Muscle layer of duodenum (tissue), 2 donors: Measurements from ENCODE around the gene FAM120B.

Experiments
- H3K27ac ChIP-seq: one replicate; pipeline ENCODE4 v1.7.0; 2013; ENCODE audit warnings: mild to moderate bottlenecking, low read length
- H3K27me3 ChIP-seq: one replicate; pipeline ENCODE4 v1.7.0; 2013; ENCODE audit warnings: low read depth, mild to moderate bottlenecking, control low read depth, low read length
- H3K36me3 ChIP-seq, 2 donors: one replicate each; pipeline ENCODE4 v1.7.0; 2013; ENCODE audit warnings: low read length in 2 of 2, control low read depth in 1 of 2, mild to moderate bottlenecking in 1 of 2; ENCODE audit not compliant: insufficient read depth in 2 of 2, control insufficient read depth in 1 of 2
- H3K4me1 ChIP-seq, 2 donors: one replicate each; pipeline ENCODE4 v1.7.0; 2013; ENCODE audit warnings: low read length in 2 of 2, mild to moderate bottlenecking in 2 of 2, control low read depth in 1 of 2, moderate library complexity in 1 of 2; ENCODE audit not compliant: insufficient read depth in 2 of 2, control insufficient read depth in 1 of 2
- H3K4me3 ChIP-seq, 2 donors: one replicate each; pipeline ENCODE4 v1.7.0; 2013; ENCODE audit warnings: low read length in 2 of 2, low read depth in 1 of 2, mild to moderate bottlenecking in 1 of 2
- H3K9me3 ChIP-seq, 2 donors: one replicate each; pipeline ENCODE4 v1.7.0; 2013; ENCODE audit warnings: low read length in 2 of 2, control low read depth in 1 of 2, mild to moderate bottlenecking in 1 of 2; ENCODE audit not compliant: control insufficient read depth in 1 of 2
- donor health status: healthy.

FAM120B gene

DNA sequence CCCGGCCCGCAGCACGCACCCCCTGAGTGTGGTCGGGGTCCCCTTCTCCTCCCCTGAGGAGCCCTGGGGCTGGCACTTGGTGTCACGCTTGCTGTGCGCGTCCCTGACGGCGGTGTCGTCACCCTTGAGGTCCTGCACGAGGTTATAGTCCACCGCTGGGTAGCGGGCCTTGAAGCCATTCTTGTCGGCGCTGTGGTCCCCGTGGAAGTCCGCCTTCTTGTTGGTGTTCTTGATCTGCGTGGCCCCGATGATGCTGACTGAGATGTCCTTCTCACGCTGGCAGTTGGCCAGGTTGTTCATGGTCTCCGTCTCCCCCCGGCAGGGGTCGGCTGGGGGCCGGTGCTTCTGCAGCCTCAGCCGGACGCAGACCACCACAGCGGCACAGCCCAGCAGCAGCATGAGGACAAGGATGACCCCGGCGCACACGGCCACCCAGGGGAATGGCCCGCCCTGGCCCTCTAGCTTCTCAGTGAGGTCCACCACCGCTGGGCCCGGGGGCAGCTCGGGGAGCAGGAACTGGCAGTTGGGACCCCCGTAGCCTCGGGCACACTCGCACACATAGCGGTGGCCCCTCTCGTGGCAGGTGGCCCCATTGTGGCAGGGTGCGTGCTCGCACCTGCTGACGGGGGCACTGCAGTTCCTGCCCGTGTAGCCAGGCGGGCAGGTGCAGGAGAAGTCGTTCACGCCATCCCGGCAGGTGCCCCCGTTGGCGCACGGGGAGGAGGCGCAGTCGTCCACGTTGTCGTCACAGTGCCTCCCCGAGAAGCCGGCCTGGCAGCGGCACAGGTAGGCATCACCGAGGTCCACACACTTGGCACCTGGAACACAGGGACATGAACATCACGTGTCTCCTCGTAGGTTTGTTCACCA is 23.1 kb upstream of the FAM120B start:
- H3K4me3 ChIP-seq = no peak overlapping the region
- peaks cover 12% of the 10 kb centered on the region for H3K27me3 ChIP-seq
- H3K9me3 ChIP-seq = no peaks in the 10 kb centered on the region
- H3K36me3 ChIP-seq = peaks cover 0 to 8% of the 10 kb centered on the region in 2 donors
- no peaks in the 10 kb centered on the region for H3K4me1 ChIP-seq
- H3K27ac ChIP-seq = no peak overlapping the region

DNA sequence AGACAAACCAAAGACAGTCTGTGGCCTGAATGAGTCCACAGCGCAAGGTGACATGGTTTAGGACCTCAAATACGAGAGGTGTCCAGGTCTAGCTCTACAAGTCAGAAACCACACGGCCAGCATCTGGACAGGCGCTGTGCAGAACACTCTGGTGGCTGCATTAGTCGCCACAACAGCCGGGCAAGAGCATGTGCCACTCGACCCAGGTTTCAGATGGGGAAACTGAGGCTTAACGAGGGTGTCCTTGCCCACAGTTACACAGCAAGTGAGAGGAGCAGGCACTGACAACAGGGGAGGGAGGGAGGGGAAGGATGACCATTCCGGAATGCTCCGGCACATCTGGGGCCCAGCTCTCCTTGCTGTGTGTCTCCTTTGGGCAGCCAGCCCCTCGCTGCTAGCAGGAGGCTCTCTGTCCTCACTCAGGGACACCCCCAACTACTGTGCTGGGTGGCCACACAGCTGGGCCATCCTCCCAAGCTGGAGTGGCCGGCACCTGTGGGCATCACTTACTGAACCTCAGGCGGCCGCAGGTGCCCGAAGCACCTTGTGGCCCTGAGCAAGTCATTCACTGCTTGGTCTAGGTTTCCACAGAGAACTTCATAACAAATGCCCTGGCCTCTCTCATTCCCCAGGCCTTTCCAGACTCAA is 22.3 kb upstream of the FAM120B start:
- H3K4me3 ChIP-seq = no peak overlapping the region
- H3K4me1 ChIP-seq = peaks cover 0 to 6% of the 10 kb centered on the region in 2 donors
- H3K9me3 ChIP-seq = no peaks in the 10 kb centered on the region
- H3K36me3 ChIP-seq = peaks cover 0 to 8% of the 10 kb centered on the region in 2 donors
- peaks cover 18% of the 10 kb centered on the region for H3K27me3 ChIP-seq
- H3K27ac ChIP-seq = no peak overlapping the region

DNA sequence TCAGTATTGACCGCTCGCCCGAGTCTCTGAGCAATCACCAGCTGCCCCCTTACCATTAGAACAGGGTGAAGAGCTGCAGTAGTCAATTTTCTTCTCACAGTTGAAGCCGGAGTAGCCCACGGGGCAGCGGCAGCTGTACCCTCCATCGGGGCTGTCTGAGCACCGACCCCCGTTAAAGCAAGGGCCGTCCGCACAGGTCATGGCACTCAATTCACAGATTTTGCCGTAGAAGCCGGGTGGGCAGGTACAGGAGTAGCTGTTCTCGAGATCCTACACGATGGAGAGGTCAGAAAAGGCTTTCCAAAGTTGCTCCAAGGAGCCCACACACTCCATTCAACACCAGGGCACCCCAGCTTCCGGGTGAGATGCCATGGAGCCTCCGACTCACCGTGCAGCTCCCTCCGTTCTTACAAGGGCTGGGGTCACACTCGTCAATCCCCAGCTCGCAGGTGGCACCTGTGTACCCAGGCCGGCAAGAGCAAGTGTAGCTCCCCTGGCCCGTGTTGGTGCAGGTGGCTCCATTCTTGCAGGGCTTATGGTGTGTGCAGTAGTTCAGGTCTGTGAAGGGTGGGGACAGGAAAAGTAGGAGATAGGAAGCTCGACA is 21.6 kb upstream of the FAM120B start:
- H3K36me3 ChIP-seq = peaks cover 0 to 8% of the 10 kb centered on the region in 2 donors
- no peak overlapping the region for H3K27ac ChIP-seq
- H3K4me1 ChIP-seq = peaks cover 0 to 13% of the 10 kb centered on the region in 2 donors
- H3K27me3 ChIP-seq = peaks cover 18% of the 10 kb centered on the region
- no peak overlapping the region for H3K4me3 ChIP-seq
- no peaks in the 10 kb centered on the region for H3K9me3 ChIP-seq

DNA sequence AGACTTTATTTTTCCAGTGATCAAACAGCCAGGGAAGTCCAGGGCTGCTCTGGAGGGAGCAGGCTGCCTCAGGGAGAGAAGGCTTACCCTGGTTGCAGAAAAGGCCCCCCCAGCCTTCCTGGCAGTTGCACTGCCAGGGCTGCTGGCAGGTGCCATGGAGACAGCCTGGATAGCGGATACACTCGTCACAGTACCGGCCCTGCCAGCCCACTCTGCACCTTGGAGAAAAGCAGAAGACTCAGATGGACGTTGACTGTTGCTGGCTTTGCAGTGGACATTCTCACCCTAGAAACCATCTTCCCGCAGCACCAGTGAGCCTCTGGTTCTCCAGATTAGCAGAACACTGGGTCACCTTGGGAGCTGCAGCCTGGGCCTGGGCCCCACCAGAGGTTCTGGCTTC is 21.1 kb upstream of the FAM120B start:
- Histone ChIP-seq H3K27ac (no peak overlapping the region), H3K4me3 (no peak overlapping the region), H3K36me3 (peaks cover 0 to 8% of the 10 kb centered on the region in 2 donors), H3K27me3 (peaks cover 18% of the 10 kb centered on the region), H3K4me1 (peaks cover 0 to 13% of the 10 kb centered on the region in 2 donors), H3K9me3 (no peaks in the 10 kb centered on the region)

DNA sequence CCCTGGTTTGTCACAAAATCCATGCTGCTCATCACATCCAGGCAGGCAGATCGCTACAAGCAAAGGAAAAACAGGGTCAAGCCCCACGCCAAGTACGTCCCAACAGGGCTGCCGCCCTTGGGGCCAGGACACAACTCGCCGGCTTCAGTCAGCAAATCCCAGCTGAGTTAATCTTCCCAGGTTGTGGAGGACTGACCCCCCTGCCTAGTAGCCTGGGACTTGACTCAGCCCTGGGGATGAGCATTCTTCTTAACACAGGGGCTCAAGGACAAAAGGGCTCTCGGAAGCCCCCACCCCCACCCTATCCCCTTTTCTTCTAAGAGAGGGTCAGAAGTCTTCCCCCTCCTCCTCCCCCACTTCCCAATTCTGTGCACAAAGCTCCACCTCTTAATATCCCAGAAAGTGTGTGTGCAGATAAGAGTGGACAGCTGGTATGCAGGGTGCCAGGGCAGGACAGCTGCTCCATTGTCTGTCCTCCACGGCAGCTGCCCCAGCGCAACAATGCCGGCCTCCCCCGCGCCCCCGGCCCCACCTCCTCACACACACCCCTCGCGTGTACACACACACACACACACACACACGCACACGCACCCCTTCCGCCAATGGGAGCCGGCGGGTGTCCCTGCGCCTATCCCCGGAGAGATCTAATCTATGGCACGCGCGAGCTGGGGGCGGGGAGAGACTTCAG is 20.2 kb upstream of the FAM120B start:
- Histone ChIP-seq H3K27me3 (peaks cover 18% of the 10 kb centered on the region), H3K36me3 (peaks cover 0 to 8% of the 10 kb centered on the region in 2 donors), H3K4me1 (peaks cover 0 to 17% of the 10 kb centered on the region in 2 donors), H3K4me3 (no peak overlapping the region), H3K27ac (no peak overlapping the region), H3K9me3 (no peaks in the 10 kb centered on the region)

DNA sequence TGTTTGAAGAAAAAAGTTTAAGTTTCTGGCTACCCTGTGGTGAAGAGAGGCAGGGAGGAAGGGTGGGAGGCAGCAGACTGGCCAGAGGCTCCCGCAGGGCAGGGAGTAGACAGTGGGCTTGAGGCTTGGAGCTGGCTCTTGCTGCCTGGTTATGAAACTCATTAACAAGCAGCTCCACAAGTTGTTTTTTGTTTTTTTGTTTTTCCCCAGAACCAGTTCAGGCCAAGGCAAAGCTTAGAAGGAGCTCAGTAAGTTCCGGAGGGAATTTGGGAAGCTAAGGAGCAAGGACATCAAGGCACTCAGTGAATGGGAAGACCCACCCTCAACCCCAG is 19.7 kb upstream of the FAM120B start:
- Histone ChIP-seq H3K36me3 (peaks cover 0 to 8% of the 10 kb centered on the region in 2 donors), H3K4me3 (no peak overlapping the region)

DNA sequence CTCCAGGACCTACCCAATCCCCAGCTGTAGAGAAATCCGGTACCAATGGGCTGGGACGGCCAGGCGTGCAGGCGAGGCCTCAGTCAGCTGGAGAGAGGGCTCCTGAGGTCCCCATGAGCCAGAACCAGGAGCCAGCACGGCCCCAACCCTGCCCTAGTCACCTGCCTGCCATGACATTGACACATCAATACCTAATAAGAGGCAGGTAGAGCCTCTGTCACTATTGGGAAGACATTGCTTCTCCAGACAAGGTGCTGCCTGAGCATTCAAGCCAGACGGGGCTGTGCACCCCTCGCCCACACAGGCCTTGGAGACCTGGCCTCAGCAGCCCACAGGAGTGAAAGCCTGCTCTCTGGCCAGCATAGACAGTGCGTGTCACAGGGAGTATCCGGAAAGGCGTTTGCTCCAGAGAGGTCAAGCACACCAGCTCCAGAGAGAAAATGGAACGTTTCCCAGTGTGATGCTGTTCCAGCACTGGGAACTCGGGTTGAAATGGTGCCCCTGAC is 19.1 kb upstream of the FAM120B start:
- Histone ChIP-seq H3K27me3 (peaks cover 29% of the 10 kb centered on the region), H3K36me3 (peaks cover 0 to 8% of the 10 kb centered on the region in 2 donors), H3K9me3 (no peaks in the 10 kb centered on the region), H3K4me3 (no peak overlapping the region), H3K4me1 (peaks cover 4 to 27% of the 10 kb centered on the region in 2 donors), H3K27ac (no peak overlapping the region)

More for the DNA sequence above, 19.7 kb upstream of the FAM120B start:
- Histone ChIP-seq H3K27me3 (peaks cover 23% of the 10 kb centered on the region), H3K27ac (no peak overlapping the region), H3K9me3 (no peaks in the 10 kb centered on the region), H3K4me1 (peaks cover 0 to 22% of the 10 kb centered on the region in 2 donors)

DNA sequence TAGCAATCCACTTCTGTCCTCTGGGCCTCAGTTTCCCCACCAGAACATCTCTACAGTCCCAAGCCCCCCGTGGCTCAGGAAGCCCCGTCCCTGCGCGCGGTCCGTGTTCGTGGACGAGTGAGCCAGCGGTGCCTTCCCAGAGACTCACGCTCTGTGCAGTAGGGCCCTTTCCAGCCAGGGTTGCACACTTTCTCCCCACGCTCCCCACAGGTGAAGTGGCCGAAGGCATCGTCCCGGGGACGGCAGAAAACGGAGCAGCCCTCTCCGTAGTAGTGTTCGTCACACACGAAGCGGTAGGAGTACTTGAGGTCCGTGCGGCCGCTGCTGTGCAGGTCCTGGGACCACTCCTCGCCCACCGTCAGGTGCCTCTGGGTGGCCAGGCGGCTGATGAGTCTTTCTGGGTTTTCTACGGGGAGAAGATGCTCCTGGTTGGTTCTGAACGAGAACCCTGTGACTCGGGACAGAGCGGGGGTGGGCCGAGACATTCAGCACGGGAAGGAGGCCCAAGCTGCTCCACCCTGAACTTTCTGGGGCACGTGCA is 18.4 kb upstream of the FAM120B start:
- Histone ChIP-seq H3K27me3 (peaks cover 31% of the 10 kb centered on the region), H3K4me3 (no peak overlapping the region)

DNA sequence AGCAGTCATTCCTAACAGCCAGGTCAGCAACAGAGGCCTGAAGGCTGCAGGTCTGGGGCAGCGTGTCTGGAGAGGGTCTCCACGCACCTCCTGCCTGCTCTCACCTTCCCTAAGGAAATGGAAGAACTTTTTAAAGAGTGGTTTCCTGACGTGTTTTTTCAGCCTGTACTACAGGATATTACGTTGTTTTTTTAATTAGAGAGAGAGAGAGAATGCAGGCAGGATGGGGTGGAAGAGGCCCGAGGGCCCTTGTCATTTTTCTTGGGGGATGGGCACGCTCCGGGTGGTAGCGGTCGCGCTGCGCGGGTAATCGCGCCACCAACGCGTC is 17.7 kb upstream of the FAM120B start:
- Histone ChIP-seq H3K4me1 (peaks cover 8 to 34% of the 10 kb centered on the region in 2 donors), H3K4me3 (peak overlapping the region; percentile 53 to 89), H3K27me3 (peaks cover 37% of the 10 kb centered on the region)

More for the DNA sequence above, 18.4 kb upstream of the FAM120B start:
- peaks cover 0 to 6% of the 10 kb centered on the region in 2 donors for H3K36me3 ChIP-seq
- H3K4me1 ChIP-seq = peaks cover 8 to 34% of the 10 kb centered on the region in 2 donors
- H3K27ac ChIP-seq = no peak overlapping the region
- no peaks in the 10 kb centered on the region for H3K9me3 ChIP-seq

DNA sequence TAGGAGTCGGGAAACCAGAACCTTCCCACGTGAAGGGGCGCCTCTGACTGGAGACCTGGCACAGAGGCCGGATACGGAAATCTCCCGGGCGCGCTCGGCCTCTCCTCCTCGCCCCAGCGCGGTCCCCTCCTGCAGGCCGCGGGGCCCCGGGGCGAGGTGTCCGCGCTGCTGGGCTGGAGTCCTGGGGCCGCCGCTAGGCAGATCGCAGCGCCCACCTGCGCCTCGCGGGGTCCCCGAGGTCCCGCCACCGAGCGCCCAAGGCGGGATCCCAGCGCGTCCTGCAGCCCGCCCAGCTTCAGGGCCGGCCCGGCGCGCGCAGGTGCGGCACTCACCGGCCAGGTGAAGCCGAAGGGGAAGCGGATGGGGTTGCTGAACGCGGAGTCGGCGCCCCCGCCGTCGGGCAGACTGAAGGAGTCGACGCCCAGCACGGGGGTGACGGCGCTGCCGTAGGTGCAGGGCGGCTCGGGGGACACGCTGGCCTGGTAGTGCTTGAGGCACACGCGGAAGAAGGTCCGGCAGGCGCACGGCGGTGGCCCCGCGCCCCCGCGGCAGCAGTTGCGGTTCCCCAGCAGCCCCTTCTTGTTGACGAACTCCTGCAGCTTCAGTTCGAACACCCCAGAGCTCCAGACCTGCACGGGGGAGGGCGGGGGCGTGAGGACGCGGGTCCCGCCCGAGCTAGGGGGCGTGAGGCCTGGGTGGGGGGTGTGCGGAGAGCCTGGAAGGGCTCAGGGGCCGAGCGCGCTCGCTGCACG is 17.2 kb upstream of the FAM120B start:
- Histone ChIP-seq H3K4me3 (peak overlapping the region; percentile 53 to 89), H3K4me1 (peaks cover 8 to 34% of the 10 kb centered on the region in 2 donors), H3K27ac (no peak overlapping the region), H3K36me3 (peaks cover 0 to 5% of the 10 kb centered on the region in 2 donors), H3K9me3 (no peaks in the 10 kb centered on the region), H3K27me3 (peaks cover 41% of the 10 kb centered on the region)

More for the DNA sequence above, 17.7 kb upstream of the FAM120B start:
- Histone ChIP-seq H3K27ac (no peak overlapping the region), H3K9me3 (no peaks in the 10 kb centered on the region), H3K36me3 (peaks cover 0 to 5% of the 10 kb centered on the region in 2 donors)
